PC-9 (cell line): ENCODE data around the gene CACNG5.

Experiments
- CTCF ChIP-seq: fragments of 200-600 bp; sonication (generic); conservative IDR thresholded peaks from 2 replicates; pipeline ENCODE4 v1.6.1; 2017; ENCODE audit warnings: mixed run types, antibody characterized with exemption, mild to moderate bottlenecking, moderate library complexity
- EZH2 ChIP-seq: fragments of 200-600 bp; sonication (generic); IDR thresholded peaks from 2 replicates; pipeline ENCODE4 v1.8.0; 2017; ENCODE audit warnings: antibody characterized with exemption, low read depth

- TF ChIP-seq CTCF (no peak), EZH2 (no peak)
Measured at GRCh38 chr17:66859353-66859752, 24.4 kb downstream of the CACNG5 start.
